ENCODE measurements around the gene PKN2.

PKN2 gene

DNA sequence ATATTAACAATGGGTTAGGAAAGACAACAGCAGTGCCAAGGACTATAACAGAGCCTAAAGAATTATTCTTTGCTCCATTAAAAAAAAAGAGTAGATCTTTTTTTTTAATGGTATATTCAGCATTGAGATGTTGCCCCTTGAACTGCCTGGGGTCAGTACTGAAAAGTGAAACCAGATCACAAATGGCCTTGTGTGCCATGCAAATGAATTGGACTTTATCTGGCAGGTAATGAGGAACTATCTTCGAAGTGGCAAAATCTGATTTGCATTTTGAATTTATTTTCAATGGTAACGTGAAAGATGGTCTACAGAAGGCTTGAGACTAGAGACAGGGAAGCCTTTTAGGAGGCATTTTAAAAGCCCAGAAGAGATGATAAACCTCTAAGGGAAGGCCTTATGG, 21.4 kb upstream of the PKN2 start:
- H2AK5ac ChIP-seq (ENCODE audit: low read depth, low read length): no peak overlapping the region
- H3K9me3 ChIP-seq (replicated peaks in 1 of 2; ENCODE audit: control insufficient read depth in 2 of 2, insufficient read depth in 1 of 2, low read depth in 1 of 2, low read length in 2 of 2): no peaks in the 10 kb centered on the region
- no peak overlapping the region for H3K4me3 ChIP-seq (ENCODE audit: low read length in 2 of 2)
- H2BK120ac ChIP-seq (ENCODE audit: low read depth, low read length): no peak overlapping the region
- H4K91ac ChIP-seq (ENCODE audit: low read depth, low read length, poor library complexity): no peak overlapping the region
- H2BK12ac ChIP-seq (ENCODE audit: low read length): no peak overlapping the region
- H3K27ac ChIP-seq (replicated peaks; ENCODE audit: low read length): no peak overlapping the region
- H3K23ac ChIP-seq (ENCODE audit: low read depth, low read length, poor library complexity): no peak overlapping the region
- H3K4me1 ChIP-seq (ENCODE audit: control insufficient read depth in 2 of 2, insufficient read depth in 1 of 2, low read depth in 1 of 2, low read length in 2 of 2): peaks cover 8 to 17% of the 10 kb centered on the region in 2 donors
- no peak overlapping the region for H2BK5ac ChIP-seq (ENCODE audit: low read length)
- H2BK15ac ChIP-seq (ENCODE audit: low read length): no peak overlapping the region
- DNase-seq (ENCODE audit: low spot score): no peak
- H4K8ac ChIP-seq (ENCODE audit: low read depth, low read length): no peak overlapping the region
- no peaks in the 10 kb centered on the region for H3K27me3 ChIP-seq (ENCODE audit: control insufficient read depth in 3 of 3, insufficient read depth in 3 of 3, low read depth in 1 of 3, low read length in 3 of 3)
- no peaks in the 10 kb centered on the region for H3K79me1 ChIP-seq (ENCODE audit: low read depth, low read length)
- H3K18ac ChIP-seq (ENCODE audit: low read length): no peak overlapping the region
- no peak overlapping the region for H3K14ac ChIP-seq (ENCODE audit: low read length)
- WGBS, 2 donors (ENCODE audit: extremely low coverage in 2 of 2, insufficient read length in 2 of 2, insufficient replicate concordance in 1 of 2): no CpG with 5 or more reads among the region's 2 CpGs
- H3K4me2 ChIP-seq (ENCODE audit: insufficient read depth, low read length, poor library complexity, severe bottlenecking): no peak overlapping the region
- H2AFZ ChIP-seq (ENCODE audit: low read length): peak overlapping the region; percentile 61
- H3K4ac ChIP-seq (ENCODE audit: low read length): no peak overlapping the region
- no peak overlapping the region for H3K9ac ChIP-seq (ENCODE audit: low read depth, low read length, poor library complexity)
- H3K36me3 ChIP-seq (replicated peaks in 1 of 2; ENCODE audit: control insufficient read depth in 2 of 2, insufficient read depth in 2 of 2, low read length in 2 of 2): no peaks in the 10 kb centered on the region

DNA sequence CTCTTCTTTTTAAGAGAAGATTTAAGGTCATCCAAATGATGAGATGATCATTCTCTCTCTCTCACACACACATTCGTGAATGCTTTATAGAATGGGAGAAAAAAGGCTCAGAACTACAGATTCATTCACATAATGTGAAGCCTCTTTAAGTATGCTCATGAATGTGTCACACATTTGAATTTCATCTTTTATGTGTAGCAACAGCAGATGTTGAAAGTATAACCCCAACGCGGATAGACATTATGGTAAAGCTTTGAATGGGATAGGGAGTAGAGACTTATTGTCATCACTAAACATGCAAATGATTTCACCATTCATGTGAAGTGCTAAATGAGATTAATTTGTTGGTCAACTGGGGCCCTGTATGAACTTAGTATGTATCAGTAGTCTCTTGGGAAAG, 15.7 kb upstream of the PKN2 start:
- H3K9ac ChIP-seq (ENCODE audit: low read depth, low read length, poor library complexity): no peak overlapping the region
- no peaks in the 10 kb centered on the region for H3K4me1 ChIP-seq (ENCODE audit: control insufficient read depth in 2 of 2, insufficient read depth in 1 of 2, low read depth in 1 of 2, low read length in 2 of 2)
- no peaks in the 10 kb centered on the region for H3K9me3 ChIP-seq (replicated peaks in 1 of 2; ENCODE audit: control insufficient read depth in 2 of 2, insufficient read depth in 1 of 2, low read depth in 1 of 2, low read length in 2 of 2)
- H2BK5ac ChIP-seq (ENCODE audit: low read length): no peak overlapping the region
- no peak overlapping the region for H2AFZ ChIP-seq (ENCODE audit: low read length)
- no peaks in the 10 kb centered on the region for H3K36me3 ChIP-seq (replicated peaks in 1 of 2; ENCODE audit: control insufficient read depth in 2 of 2, insufficient read depth in 2 of 2, low read length in 2 of 2)
- H2AK5ac ChIP-seq (ENCODE audit: low read depth, low read length): no peak overlapping the region
- no peak overlapping the region for H2BK12ac ChIP-seq (ENCODE audit: low read length)
- H3K14ac ChIP-seq (ENCODE audit: low read length): no peak overlapping the region
- H2BK15ac ChIP-seq (ENCODE audit: low read length): no peak overlapping the region
- no peaks in the 10 kb centered on the region for H3K27me3 ChIP-seq (ENCODE audit: control insufficient read depth in 3 of 3, insufficient read depth in 3 of 3, low read depth in 1 of 3, low read length in 3 of 3)
- H4K91ac ChIP-seq (ENCODE audit: low read depth, low read length, poor library complexity): no peak overlapping the region
- no peak overlapping the region for H3K4ac ChIP-seq (ENCODE audit: low read length)
- no peak overlapping the region for H3K18ac ChIP-seq (ENCODE audit: low read length)
- no peak overlapping the region for H3K4me3 ChIP-seq (ENCODE audit: low read length in 2 of 2)
- H3K4me2 ChIP-seq (ENCODE audit: insufficient read depth, low read length, poor library complexity, severe bottlenecking): no peak overlapping the region
- no CpG with 5 or more reads among the region's 3 CpGs for WGBS, 2 donors (ENCODE audit: extremely low coverage in 2 of 2, insufficient read length in 2 of 2, insufficient replicate concordance in 1 of 2)
- H3K27ac ChIP-seq (replicated peaks; ENCODE audit: low read length): no peak overlapping the region
- no peaks in the 10 kb centered on the region for H3K79me1 ChIP-seq (ENCODE audit: low read depth, low read length)
- no peak for DNase-seq (ENCODE audit: low spot score)
- H4K8ac ChIP-seq (ENCODE audit: low read depth, low read length): no peak overlapping the region
- H3K23ac ChIP-seq (ENCODE audit: low read depth, low read length, poor library complexity): no peak overlapping the region
- no peak overlapping the region for H2BK120ac ChIP-seq (ENCODE audit: low read depth, low read length)

DNA sequence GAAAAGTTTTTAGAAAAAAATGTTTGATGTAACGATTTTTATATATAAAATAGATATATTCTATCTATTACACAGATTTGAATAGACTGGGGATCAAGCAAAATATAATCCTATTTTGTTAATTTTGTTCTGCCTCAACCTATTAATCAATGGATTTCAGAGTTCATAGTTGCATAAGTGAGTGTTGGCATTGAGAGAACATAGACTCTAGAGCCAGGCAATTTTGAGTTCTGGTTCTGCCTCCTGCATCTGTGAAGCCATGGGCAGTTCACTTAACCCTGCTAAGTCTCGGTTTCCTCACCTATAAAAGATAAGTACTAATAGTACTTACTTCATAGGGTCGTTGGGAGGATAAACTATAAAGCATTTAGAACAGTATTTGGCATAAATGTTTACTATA, 13.6 kb upstream of the PKN2 start:
- H3K27ac ChIP-seq (replicated peaks; ENCODE audit: low read length): no peak overlapping the region

DNA sequence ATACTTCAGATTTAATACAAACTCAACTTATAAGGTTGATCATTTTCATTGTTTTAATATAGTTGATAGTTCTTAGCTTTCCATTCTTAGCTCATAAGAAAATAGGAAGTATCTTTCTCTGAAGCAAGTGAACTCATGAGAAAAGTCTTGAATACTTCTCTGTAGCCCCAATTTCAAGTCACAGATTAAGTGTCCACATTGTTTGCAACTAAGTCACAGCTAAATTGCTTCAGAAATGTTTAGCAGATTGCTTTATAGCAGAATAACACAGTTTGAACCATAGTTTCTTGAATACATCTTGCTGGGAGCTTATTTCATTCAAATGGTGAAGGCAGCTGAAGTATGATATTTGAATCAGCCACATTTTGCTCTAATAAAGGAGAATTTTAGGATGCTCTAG, 10.6 kb upstream of the PKN2 start:
- Histone ChIP-seq H4K8ac (ENCODE audit: low read depth, low read length) (no peak overlapping the region), H3K4me1 (ENCODE audit: control insufficient read depth in 2 of 2, insufficient read depth in 1 of 2, low read depth in 1 of 2, low read length in 2 of 2) (no peaks in the 10 kb centered on the region), H3K36me3 (replicated peaks in 1 of 2; ENCODE audit: control insufficient read depth in 2 of 2, insufficient read depth in 2 of 2, low read length in 2 of 2) (no peaks in the 10 kb centered on the region), H3K4ac (ENCODE audit: low read length) (no peak overlapping the region), H3K9me3 (replicated peaks in 1 of 2; ENCODE audit: control insufficient read depth in 2 of 2, insufficient read depth in 1 of 2, low read depth in 1 of 2, low read length in 2 of 2) (peaks cover 0 to 5% of the 10 kb centered on the region in 2 donors), H3K4me3 (ENCODE audit: low read length in 2 of 2) (no peak overlapping the region), H2BK12ac (ENCODE audit: low read length) (no peak overlapping the region), H2AK5ac (ENCODE audit: low read depth, low read length) (no peak overlapping the region), H2BK120ac (ENCODE audit: low read depth, low read length) (no peak overlapping the region), H2BK15ac (ENCODE audit: low read length) (no peak overlapping the region), H3K27ac (replicated peaks; ENCODE audit: low read length) (no peak overlapping the region), H2AFZ (ENCODE audit: low read length) (no peak overlapping the region), H3K14ac (ENCODE audit: low read length) (no peak overlapping the region), H3K18ac (ENCODE audit: low read length) (no peak overlapping the region), H3K9ac (ENCODE audit: low read depth, low read length, poor library complexity) (no peak overlapping the region), H2BK5ac (ENCODE audit: low read length) (no peak overlapping the region), H3K4me2 (ENCODE audit: insufficient read depth, low read length, poor library complexity, severe bottlenecking) (no peak overlapping the region), H3K23ac (ENCODE audit: low read depth, low read length, poor library complexity) (no peak overlapping the region), H3K79me1 (ENCODE audit: low read depth, low read length) (no peaks in the 10 kb centered on the region), H4K91ac (ENCODE audit: low read depth, low read length, poor library complexity) (no peak overlapping the region), H3K27me3 (ENCODE audit: control insufficient read depth in 3 of 3, insufficient read depth in 3 of 3, low read depth in 1 of 3, low read length in 3 of 3) (no peaks in the 10 kb centered on the region)
- no peak for DNase-seq (ENCODE audit: low spot score)

More for the DNA sequence above, 13.6 kb upstream of the PKN2 start:
- no peaks in the 10 kb centered on the region for H3K79me1 ChIP-seq (ENCODE audit: low read depth, low read length)
- H2BK15ac ChIP-seq (ENCODE audit: low read length): no peak overlapping the region
- no peak overlapping the region for H3K4me3 ChIP-seq (ENCODE audit: low read length in 2 of 2)
- H3K23ac ChIP-seq (ENCODE audit: low read depth, low read length, poor library complexity): no peak overlapping the region
- no peaks in the 10 kb centered on the region for H3K4me1 ChIP-seq (ENCODE audit: control insufficient read depth in 2 of 2, insufficient read depth in 1 of 2, low read depth in 1 of 2, low read length in 2 of 2)
- no peak overlapping the region for H2BK12ac ChIP-seq (ENCODE audit: low read length)
- H3K36me3 ChIP-seq (replicated peaks in 1 of 2; ENCODE audit: control insufficient read depth in 2 of 2, insufficient read depth in 2 of 2, low read length in 2 of 2): no peaks in the 10 kb centered on the region
- no peak overlapping the region for H2AK5ac ChIP-seq (ENCODE audit: low read depth, low read length)
- no peak overlapping the region for H3K9ac ChIP-seq (ENCODE audit: low read depth, low read length, poor library complexity)
- H2BK5ac ChIP-seq (ENCODE audit: low read length): no peak overlapping the region
- H4K91ac ChIP-seq (ENCODE audit: low read depth, low read length, poor library complexity): no peak overlapping the region
- no peak overlapping the region for H2BK120ac ChIP-seq (ENCODE audit: low read depth, low read length)
- H3K4ac ChIP-seq (ENCODE audit: low read length): no peak overlapping the region
- H3K14ac ChIP-seq (ENCODE audit: low read length): no peak overlapping the region
- H2AFZ ChIP-seq (ENCODE audit: low read length): no peak overlapping the region
- WGBS, 2 donors (ENCODE audit: extremely low coverage in 2 of 2, insufficient read length in 2 of 2, insufficient replicate concordance in 1 of 2): no CpG with 5 or more reads among the region's 3 CpGs
- DNase-seq (ENCODE audit: low spot score): no peak
- H4K8ac ChIP-seq (ENCODE audit: low read depth, low read length): no peak overlapping the region
- H3K27me3 ChIP-seq (ENCODE audit: control insufficient read depth in 3 of 3, insufficient read depth in 3 of 3, low read depth in 1 of 3, low read length in 3 of 3): no peaks in the 10 kb centered on the region
- H3K4me2 ChIP-seq (ENCODE audit: insufficient read depth, low read length, poor library complexity, severe bottlenecking): no peak overlapping the region
- no peak overlapping the region for H3K18ac ChIP-seq (ENCODE audit: low read length)
- no peaks in the 10 kb centered on the region for H3K9me3 ChIP-seq (replicated peaks in 1 of 2; ENCODE audit: control insufficient read depth in 2 of 2, insufficient read depth in 1 of 2, low read depth in 1 of 2, low read length in 2 of 2)

All from neuronal stem cell (in vitro differentiated cells).